OCI-LY3 (cell line): ENCODE measurements around the gene AHSG.

ENCODE experiments used
- H2AFZ ChIP-seq: fragments of 200-600, 300-600 bp; shearing (Covaris generic); 2 replicates; pipeline ENCODE4 v1.6.0; 2014; ENCODE audit warnings: antibody characterized with exemption, low read depth, low read length
- H3K27ac ChIP-seq: fragments of 200-600, 300-600 bp; sonication (generic); 2 replicates; pipeline ENCODE4 v1.5.1; 2014; ENCODE audit warnings: mild to moderate bottlenecking, low read length, moderate library complexity, mixed read lengths
- H3K27me3 ChIP-seq: fragments of 200-600, 300-600 bp; sonication (generic); 2 replicates; pipeline ENCODE4 v1.6.1; 2014; ENCODE audit warnings: low read depth, low read length, mixed read lengths
- H3K36me3 ChIP-seq: fragments of 200-600, 300-600 bp; sonication (generic); replicated peaks from 2 replicates; pipeline ENCODE3; 2014; ENCODE audit warnings: low read depth, low read length, mixed read lengths
- H3K4me1 ChIP-seq: fragments of 300-600, 200-600 bp; sonication (generic); 2 replicates; pipeline ENCODE4 v1.6.1; 2014; ENCODE audit warnings: low read length, mixed read lengths
- H3K4me2 ChIP-seq: fragments of 200-600, 300-600 bp; sonication (generic); 2 replicates; pipeline ENCODE4 v1.6.1; 2014; ENCODE audit warnings: low read length, mixed read lengths
- H3K4me3 ChIP-seq: fragments of 300-600, 200-600 bp; sonication (generic); 2 replicates; pipeline ENCODE4 v1.5.1; 2014; ENCODE audit warnings: antibody characterized with exemption, mild to moderate bottlenecking, low read length, moderate library complexity
- H3K79me2 ChIP-seq: fragments of 300-600, 200-600 bp; shearing (Covaris generic); 2 replicates; pipeline ENCODE4 v1.6.1; 2014; ENCODE audit warnings: mild to moderate bottlenecking, low read length, mixed read lengths
- H3K9ac ChIP-seq: fragments of 300-600, 200-600 bp; shearing (Covaris generic); 2 replicates; pipeline ENCODE4 v1.6.0; 2014; ENCODE audit warnings: mild to moderate bottlenecking, low read length, moderate library complexity
- H3K9me3 ChIP-seq: fragments of 200-600, 300-600 bp; shearing (Covaris generic); 2 replicates; pipeline ENCODE4 v1.6.1; 2014; ENCODE audit warnings: low read length, mixed read lengths; ENCODE audit not compliant: insufficient read depth
- H4K20me1 ChIP-seq: fragments of 200-600, 300-600 bp; sonication (generic); 2 replicates; pipeline ENCODE4 v1.6.1; 2016; ENCODE audit warnings: low read length, mixed read lengths; ENCODE audit not compliant: insufficient read depth
- CTCF ChIP-seq: fragments of 200-600, 300-600 bp; sonication (generic); IDR thresholded peaks from 2 replicates; pipeline ENCODE4 v1.5.1; 2014; ENCODE audit warnings: antibody characterized with exemption, low read length, low read depth
- EZH2phosphoT487 ChIP-seq: fragments of 200-600 bp; shearing (Covaris generic); IDR thresholded peaks from 2 replicates; pipeline ENCODE4 v1.6.1; 2018; ENCODE audit warnings: antibody characterized with exemption, mixed run types, low read depth

Gene AHSG

GRCh38 chr3:186614266-186614596 is 1.4 kb downstream of the AHSG start:
- peaks cover 37% of the 10 kb centered on the region for H3K27me3 ChIP-seq
- H3K9ac ChIP-seq, result no peak overlapping the region
- no peak overlapping the region for H3K27ac ChIP-seq
- H4K20me1 ChIP-seq, result no peaks in the 10 kb centered on the region
- no peaks in the 10 kb centered on the region for H3K9me3 ChIP-seq
- H3K36me3 ChIP-seq, result no peaks in the 10 kb centered on the region
- H3K4me3 ChIP-seq, result peak overlapping the region; percentile 75
- peaks cover 17% of the 10 kb centered on the region for H3K4me1 ChIP-seq
- peak overlapping the region; percentile 96 for H3K4me2 ChIP-seq
- TF ChIP-seq EZH2phosphoT487, result no peak
- no peak for TF ChIP-seq CTCF
- H2AFZ ChIP-seq, result peak overlapping the region; percentile 91
- H3K79me2 ChIP-seq, result no peaks in the 10 kb centered on the region

- Histone ChIP-seq H3K4me3 (peak overlapping the region; percentile 75), H4K20me1 (no peaks in the 10 kb centered on the region), H3K79me2 (no peaks in the 10 kb centered on the region), H3K9ac (peak overlapping the region; percentile 16; the same call in 1 of the 2 replicates), H3K36me3 (no peaks in the 10 kb centered on the region), H2AFZ (peak overlapping the region; percentile 91), H3K4me1 (peaks cover 17% of the 10 kb centered on the region), H3K27ac (no peak overlapping the region), H3K9me3 (no peaks in the 10 kb centered on the region), H3K27me3 (peaks cover 37% of the 10 kb centered on the region), H3K4me2 (peak overlapping the region; percentile 96)
- TF ChIP-seq CTCF (peak; percentile 90), EZH2phosphoT487 (no peak)
Observed at GRCh38 chr3:186614597-186615483, 2.0 kb downstream of the AHSG start.

GRCh38 chr3:186616299-186616617 is 3.4 kb downstream of the AHSG start:
- no peaks in the 10 kb centered on the region for H3K9me3 ChIP-seq
- H4K20me1 ChIP-seq, result no peaks in the 10 kb centered on the region
- H3K27me3 ChIP-seq, result peaks cover 37% of the 10 kb centered on the region
- H3K9ac ChIP-seq, result no peak overlapping the region
- TF ChIP-seq CTCF, result no peak
- no peak for TF ChIP-seq EZH2phosphoT487
- peak overlapping the region; percentile 74; the same call in 1 of the 2 replicates for H3K4me3 ChIP-seq
- peak overlapping the region; percentile 74; the same call in 1 of the 2 replicates for H3K4me2 ChIP-seq
- H2AFZ ChIP-seq, result no peak overlapping the region
- H3K4me1 ChIP-seq, result peaks cover 17% of the 10 kb centered on the region
- no peaks in the 10 kb centered on the region for H3K36me3 ChIP-seq
- H3K27ac ChIP-seq, result no peak overlapping the region
- no peaks in the 10 kb centered on the region for H3K79me2 ChIP-seq

GRCh38 chr3:186617036-186617946 is 4.4 kb downstream of the AHSG start:
- H4K20me1 ChIP-seq, result no peaks in the 10 kb centered on the region
- H3K9me3 ChIP-seq, result no peaks in the 10 kb centered on the region
- H3K4me2 ChIP-seq, result peak overlapping the region; percentile 74
- TF ChIP-seq EZH2phosphoT487 (no peak), CTCF (peak; percentile 91)
- peak overlapping the region; percentile 74 for H3K4me3 ChIP-seq
- H3K4me1 ChIP-seq, result peaks cover 17% of the 10 kb centered on the region
- H2AFZ ChIP-seq, result peak overlapping the region; percentile 89
- H3K36me3 ChIP-seq, result no peaks in the 10 kb centered on the region
- H3K27ac ChIP-seq, result no peak overlapping the region
- H3K27me3 ChIP-seq, result peaks cover 41% of the 10 kb centered on the region
- peak overlapping the region; percentile 38; the same call in 1 of the 2 replicates for H3K9ac ChIP-seq
- no peaks in the 10 kb centered on the region for H3K79me2 ChIP-seq
